T-cell (primary cell): Measurements from ENCODE around the gene FYB1. TPM values are rescaled to one million over a fixed set of nuclear protein-coding genes. Genes with fewer than 3 reads are reported as not detected.

ENCODE experiments used
- ATAC-seq, 4 experiments: fragments of 200-7000 bp in 3 of 4; fragments of 150-1000 bp in 1 of 4; cut with Tn5 transposase; replicated peaks in 1 of 4; 1 replicate in 3 of 4; 2 replicates in 1 of 4; pipeline ENCODE4 v1.10.0; 2021; ENCODE audit warnings: moderate library complexity in 3 of 4, mild to moderate bottlenecking in 2 of 4, moderate number of reproducible peaks in 1 of 4
- CTCF ChIA-PET, 2 donors: fragments of 300-600 bp; sonication (Branson Sonifier 250); formaldehyde crosslinking; loops; one replicate each; lab custom pipeline; 2022; ENCODE audit warnings: antibody characterized with exemption in 2 of 2; lab: Charles Lee
- POLR2A ChIA-PET, 2 donors: fragments of 300-600 bp; sonication (Branson Sonifier 250); formaldehyde crosslinking; loops; one replicate each; lab custom pipeline; 2022; ENCODE audit warnings: antibody characterized with exemption in 2 of 2; lab: Charles Lee
- DNase-seq, 35 experiments: peaks; one replicate each; pipeline versions ENCODE4 v3.0.0 to v3.0.0-alpha.2; 2013 to 2023
- H3K27ac ChIP-seq: one replicate; pipeline ENCODE4 v1.5.1; 2013; ENCODE audit warnings: low read length
- H3K27me3 ChIP-seq, 2 experiments: replicated peaks in 1 of 2; 1 replicate in 1 of 2; 2 replicates in 1 of 2; pipeline versions ENCODE4 v1.6.1 to v1.7.0; 2013; ENCODE audit warnings: low read length in 1 of 2, mixed read lengths in 1 of 2; ENCODE audit not compliant: control insufficient read depth in 2 of 2, insufficient read depth in 2 of 2; ENCODE audit errors: extremely low read depth in 1 of 2
- H3K36me3 ChIP-seq, 2 donors: 1 replicate in 1 of 2; 2 replicates in 1 of 2; pipeline versions ENCODE4 v1.6.1 to v1.7.0; 2013; ENCODE audit warnings: low read length in 1 of 2; ENCODE audit not compliant: control insufficient read depth in 2 of 2, insufficient read depth in 1 of 2; ENCODE audit errors: extremely low read depth in 1 of 2
- H3K4me1 ChIP-seq, 2 experiments: 1 replicate in 1 of 2; 2 replicates in 1 of 2; pipeline versions ENCODE4 v1.6.1 to v1.7.0; 2013; ENCODE audit warnings: low read length in 2 of 2, mixed read lengths in 1 of 2; ENCODE audit not compliant: insufficient read depth in 2 of 2, control insufficient read depth in 1 of 2; ENCODE audit errors: extremely low read depth in 1 of 2
- H3K4me3 ChIP-seq, 2 donors: 1 replicate in 1 of 2; 2 replicates in 1 of 2; pipeline versions ENCODE4 v1.5.1 to v1.7.0; 2013; ENCODE audit warnings: mild to moderate bottlenecking in 2 of 2, low read length in 1 of 2, moderate library complexity in 1 of 2; ENCODE audit not compliant: control insufficient read depth in 1 of 2; ENCODE audit errors: extremely low read depth in 1 of 2
- H3K9me3 ChIP-seq: 2 replicates; pipeline ENCODE4 v1.7.0; 2013
- H3K27ac Mint-ChIP-seq, 2 donors: one replicate each; pipeline ENCODE4 v1.8.0; 2020 to 2021; ENCODE audit warnings: mild to moderate bottlenecking in 2 of 2, mixed read lengths in 2 of 2
- H3K27me3 Mint-ChIP-seq, 2 donors: one replicate each; pipeline ENCODE4 v1.8.0; 2021 to 2022; ENCODE audit warnings: mixed read lengths in 2 of 2
- H3K36me3 Mint-ChIP-seq: one replicate; pipeline ENCODE4 v1.8.0; 2021; ENCODE audit warnings: mixed read lengths
- H3K4me1 Mint-ChIP-seq, 3 donors: one replicate each; pipeline ENCODE4 v1.8.0; 2020 to 2022; ENCODE audit warnings: mixed read lengths in 3 of 3, mild to moderate bottlenecking in 1 of 3
- H3K4me3 Mint-ChIP-seq, 3 donors: one replicate each; pipeline ENCODE4 v1.8.0; 2020 to 2022; ENCODE audit warnings: mild to moderate bottlenecking in 3 of 3, mixed read lengths in 3 of 3, moderate library complexity in 3 of 3
- H3K9me3 Mint-ChIP-seq, 3 donors: one replicate each; pipeline ENCODE4 v1.8.0; 2020 to 2022; ENCODE audit warnings: mixed read lengths in 3 of 3
- WGBS: methylation state at CpG from one replicate; pipeline ENCODE4 v1.1.5; 2013; ENCODE audit warnings: missing lambda C conversion rate; ENCODE audit not compliant: insufficient coverage; 5-methylcytosine and 5-hydroxymethylcytosine counted together
- total RNA-seq, 35 experiments: library from RNA in 6 of 35; stranded (reverse) in 6 of 35; fragments of 120-200 nt in 1 of 35; gene quantifications; one replicate each; pipeline versions ENCODE4 v1.2.1 to v1.2.4 and lab custom pipeline; 2013 to 2026

The FYB1 gene
- total RNA-seq, 5 donors from 2014 or later (not counting 1 experiment from before 2014, with no cell fraction given) = 372 to 769 (median 428) TPM

GRCh38 chr5:39169081-39169480, 50.3 kb downstream of the FYB1 start:
- DNase-seq (no peak), ATAC-seq (no peak)
- H3K27me3 ChIP-seq = no peaks in the 10 kb centered on the region
- peaks cover 94 to 97% (median 96%) of the 10 kb centered on the region in 3 donors for H3K4me1 Mint-ChIP-seq
- H3K4me1 ChIP-seq = peaks cover 44 to 63% of the 10 kb centered on the region in 2 experiments
- no peaks in the 10 kb centered on the region for H3K27me3 Mint-ChIP-seq
- peak overlapping the region; percentile 27 for H3K27ac ChIP-seq
- H3K27ac Mint-ChIP-seq = peak overlapping the region; percentile 86 to 98
- peaks cover 3 to 26% of the 10 kb centered on the region in 2 donors for H3K36me3 ChIP-seq
- H3K4me3 Mint-ChIP-seq = peak overlapping the region in 2 of 3 donors; percentile 3 to 34
- WGBS = 100% methylated on average over 3 of the region's 4 CpGs
- H3K9me3 ChIP-seq = no peaks in the 10 kb centered on the region
- H3K36me3 Mint-ChIP-seq = peaks cover 67% of the 10 kb centered on the region
- H3K4me3 ChIP-seq = no peak overlapping the region
- ChIA-PET CTCF (interaction anchor here (0.6 to 1.4 kb wide), 4 partner anchors 18 to 115 kb away, joined by 3 to 7 read pairs (median 4); no protein-coding TSS in a partner anchor), POLR2A (interaction anchor here in 1 of 2 donors (0.6 to 1.4 kb wide), 2 partner anchors 20 to 21 kb away, joined by 4 to 7 read pairs; no protein-coding TSS in a partner anchor)
- peaks cover 0 to 9% (median 0%) of the 10 kb centered on the region in 3 donors for H3K9me3 Mint-ChIP-seq

- ChIA-PET POLR2A (interaction anchor here in 1 of 2 donors (0.6 to 1.2 kb wide), 2 partner anchors 10 to 24 kb away, joined by 3 to 4 read pairs; no protein-coding TSS in a partner anchor), CTCF (interaction anchor here (0.6 to 1.4 kb wide), 5 partner anchors 9 to 122 kb away, joined by 3 to 6 read pairs (median 3); no protein-coding TSS in a partner anchor)
- H3K4me1 ChIP-seq = peaks cover 48 to 63% of the 10 kb centered on the region in 2 experiments
- no peaks in the 10 kb centered on the region for H3K27me3 ChIP-seq
- Mint-ChIP-seq H3K36me3 (peaks cover 55% of the 10 kb centered on the region), H3K9me3 (peaks cover 0 to 5% (median 0%) of the 10 kb centered on the region in 3 donors), H3K4me3 (peak overlapping the region; percentile 51 to 77 (median 63)), H3K27ac (peak overlapping the region; percentile 91 to 93), H3K4me1 (peaks cover 94 to 97% (median 96%) of the 10 kb centered on the region in 3 donors), H3K27me3 (no peaks in the 10 kb centered on the region)
- no peak overlapping the region for H3K4me3 ChIP-seq
- H3K36me3 ChIP-seq = peaks cover 3 to 26% of the 10 kb centered on the region in 2 donors
- no CpG with 5 or more reads among the region's 2 CpGs for WGBS
- DNase-seq (no peak), ATAC-seq (no peak)
- no peaks in the 10 kb centered on the region for H3K9me3 ChIP-seq
- H3K27ac ChIP-seq = peak overlapping the region; percentile 61
Measured at GRCh38 chr5:39167972-39168342, 51.4 kb downstream of the FYB1 start.

GRCh38 chr5:39167141-39167971, 52.0 kb downstream of the FYB1 start:
- ChIA-PET POLR2A (interaction anchor here (0.7 to 1.2 kb wide), 3 partner anchors 10 to 19 kb away, joined by 3 to 4 read pairs (median 3); no protein-coding TSS in a partner anchor), CTCF (interaction anchor here (0.5 to 3.6 kb wide), 7 partner anchors 9 to 121 kb away, joined by 3 to 18 read pairs (median 3); no protein-coding TSS in a partner anchor)
- no peak overlapping the region for H3K4me3 ChIP-seq
- H3K36me3 Mint-ChIP-seq = peaks cover 50% of the 10 kb centered on the region
- peak overlapping the region; percentile 61 for H3K27ac ChIP-seq
- H3K9me3 Mint-ChIP-seq = no peaks in the 10 kb centered on the region
- H3K4me1 Mint-ChIP-seq = peaks cover 92 to 96% (median 94%) of the 10 kb centered on the region in 3 donors
- peak overlapping the region; percentile 91 to 93 for H3K27ac Mint-ChIP-seq
- WGBS = 42% methylated on average over 2 of the region's 5 CpGs
- no peaks in the 10 kb centered on the region for H3K27me3 ChIP-seq
- H3K4me1 ChIP-seq = peaks cover 48 to 61% of the 10 kb centered on the region in 2 experiments
- H3K9me3 ChIP-seq = no peaks in the 10 kb centered on the region
- H3K4me3 Mint-ChIP-seq = peak overlapping the region; percentile 51 to 77 (median 63)
- ATAC-seq (peak in 3 of 4 experiments; percentile 22 to 36 (median 36)), DNase-seq (peak in 1 of 35 experiments; percentile 58)
- H3K36me3 ChIP-seq = peaks cover 3 to 26% of the 10 kb centered on the region in 2 donors
- no peaks in the 10 kb centered on the region for H3K27me3 Mint-ChIP-seq

GRCh38 chr5:39164529-39165402, 54.6 kb downstream of the FYB1 start:
- Histone ChIP-seq H3K27me3 (no peaks in the 10 kb centered on the region), H3K9me3 (no peaks in the 10 kb centered on the region), H3K4me1 (peaks cover 29 to 69% of the 10 kb centered on the region in 2 experiments), H3K27ac (peak overlapping the region; percentile 77), H3K4me3 (no peak overlapping the region), H3K36me3 (peaks cover 3 to 28% of the 10 kb centered on the region in 2 donors)
- ChIA-PET CTCF (interaction anchor here (0.6 to 3.6 kb wide), 9 partner anchors 11 to 85 kb away, joined by 3 to 18 read pairs (median 3); no protein-coding TSS in a partner anchor), POLR2A (interaction anchor here (0.7 to 2.2 kb wide), 6 partner anchors 13 to 199 kb away, joined by 3 to 9 read pairs (median 3); partner anchors contain the start of gene C9 (in 1 of the 2))
- ATAC-seq = peak; percentile 66 to 85 (median 82)
- Mint-ChIP-seq H3K9me3 (peaks cover 0 to under 1% (median 0%) of the 10 kb centered on the region in 3 donors), H3K36me3 (peaks cover 46% of the 10 kb centered on the region), H3K27me3 (no peaks in the 10 kb centered on the region), H3K4me1 (peaks cover 92 to 95% (median 93%) of the 10 kb centered on the region in 3 donors), H3K4me3 (peak overlapping the region; percentile 64 to 77 (median 68)), H3K27ac (peak overlapping the region; percentile 91 to 95)
- 0% methylated on average over 1 of the region's 7 CpGs for WGBS
- peak in 1 of 35 experiments; percentile 66 for DNase-seq

GRCh38 chr5:39164016-39164415, 55.3 kb downstream of the FYB1 start:
- peaks cover 8 to 23% of the 10 kb centered on the region in 2 donors for H3K36me3 ChIP-seq
- ChIA-PET POLR2A (interaction anchor here (1.0 to 2.2 kb wide), 2 partner anchors 21 to 23 kb away, joined by 3 to 9 read pairs; no protein-coding TSS in a partner anchor), CTCF (interaction anchor here in 1 of 2 donors (1.0 to 3.6 kb wide), 4 partner anchors 37 to 85 kb away, joined by 3 to 18 read pairs (median 4); no protein-coding TSS in a partner anchor)
- ATAC-seq = peak; percentile 61 to 76 (median 72)
- H3K27me3 ChIP-seq = no peaks in the 10 kb centered on the region
- no peaks in the 10 kb centered on the region for H3K9me3 ChIP-seq
- H3K27ac ChIP-seq = peak overlapping the region; percentile 77
- no CpG with 5 or more reads among the region's 1 CpG for WGBS
- H3K9me3 Mint-ChIP-seq = peaks cover 0 to 3% (median 0%) of the 10 kb centered on the region in 3 donors
- peaks cover 44% of the 10 kb centered on the region for H3K36me3 Mint-ChIP-seq
- no peaks in the 10 kb centered on the region for H3K27me3 Mint-ChIP-seq
- peaks cover 92 to 95% (median 93%) of the 10 kb centered on the region in 3 donors for H3K4me1 Mint-ChIP-seq
- H3K4me3 Mint-ChIP-seq = peak overlapping the region; percentile 64 to 77 (median 68)
- peak in 25 of 35 experiments; percentile 16 to 69 (median 36) for DNase-seq
- peaks cover 26 to 69% of the 10 kb centered on the region in 2 experiments for H3K4me1 ChIP-seq
- H3K27ac Mint-ChIP-seq = peak overlapping the region; percentile 91 to 95
- H3K4me3 ChIP-seq = no peak overlapping the region
